ENCODE data around the gene ARFIP1. TPM values are rescaled to one million over a fixed set of nuclear protein-coding genes. Genes with fewer than 3 reads are reported as not detected.

The ARFIP1 gene
- total and polyA plus RNA-seq, 2 donors (not counting 1 experiment from before 2014, with no cell fraction given): 11.1 to 23.5 TPM

DNA sequence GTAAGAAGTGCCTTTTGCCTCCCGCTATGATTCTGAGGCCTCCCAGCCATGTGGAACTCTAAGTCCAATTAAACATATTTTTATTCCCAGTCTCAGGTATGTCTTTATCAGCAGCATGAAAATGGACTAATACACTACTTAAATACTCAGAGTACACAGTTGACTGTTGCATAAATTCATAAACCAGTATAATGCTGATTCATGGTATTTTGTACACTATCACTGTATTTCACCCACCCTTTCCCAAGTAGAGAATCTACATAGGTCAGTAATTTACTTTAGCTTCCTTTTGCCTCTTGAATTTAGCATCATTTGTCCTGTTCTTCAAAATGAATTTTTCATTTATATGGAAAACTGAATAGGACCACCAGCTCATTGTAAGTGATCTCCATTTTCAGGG is 98.1 kb downstream of the ARFIP1 start:
- H3K27ac ChIP-seq (ENCODE audit: low read length in 2 of 2): no peak overlapping the region
- DNase-seq: no peak
- no peaks in the 10 kb centered on the region for H3K27me3 Mint-ChIP-seq
- H3K4me1 Mint-ChIP-seq: no peaks in the 10 kb centered on the region
- no peak overlapping the region for H3K9ac ChIP-seq (ENCODE audit: low read length)
- no peak overlapping the region for H3K4me2 ChIP-seq (replicated peaks; ENCODE audit: low read depth, low read length, poor library complexity, severe bottlenecking)
- no peaks in the 10 kb centered on the region for H4K20me1 ChIP-seq (ENCODE audit: control insufficient read depth, insufficient read depth, low read length, poor library complexity, severe bottlenecking)
- no peak overlapping the region for H3K4me3 ChIP-seq (ENCODE audit: control extremely low read depth in 1 of 5, extremely low read depth in 1 of 5, insufficient read depth in 1 of 5, low read depth in 2 of 5, low read length in 4 of 5)
- H3K27me3 ChIP-seq (replicated peaks in 1 of 4; ENCODE audit: control extremely low read depth in 1 of 4, control insufficient read depth in 3 of 4, insufficient read depth in 4 of 4, low read length in 3 of 4): no peaks in the 10 kb centered on the region
- H3K79me2 ChIP-seq (ENCODE audit: control insufficient read depth, insufficient read depth, low read length): no peaks in the 10 kb centered on the region
- no peak for ATAC-seq (ENCODE audit: low read depth)
- peaks cover 3% of the 10 kb centered on the region for H3K9me3 Mint-ChIP-seq (ENCODE audit: insufficient read depth)
- peaks cover 6 to 26% of the 10 kb centered on the region in 2 experiments for H3K36me3 ChIP-seq (replicated peaks in 1 of 2; ENCODE audit: control extremely low read depth in 1 of 2, control insufficient read depth in 1 of 2, extremely low read depth in 1 of 2, insufficient read depth in 2 of 2, low read length in 1 of 2)
- H3K27ac Mint-ChIP-seq: no peak overlapping the region
- no peak overlapping the region for H2AFZ ChIP-seq (ENCODE audit: insufficient read depth, low read depth, low read length, poor library complexity, severe bottlenecking)
- ChIA-PET CTCF (no interaction called here), POLR2A (no interaction called here)
- no peak for TF ChIP-seq EZH2 (IDR thresholded peaks at IDR 0.05; ENCODE audit: borderline replicate concordance, insufficient read depth, low read depth, low read length, poor library complexity, severe bottlenecking)
- TF ChIP-seq, protein P1, sequence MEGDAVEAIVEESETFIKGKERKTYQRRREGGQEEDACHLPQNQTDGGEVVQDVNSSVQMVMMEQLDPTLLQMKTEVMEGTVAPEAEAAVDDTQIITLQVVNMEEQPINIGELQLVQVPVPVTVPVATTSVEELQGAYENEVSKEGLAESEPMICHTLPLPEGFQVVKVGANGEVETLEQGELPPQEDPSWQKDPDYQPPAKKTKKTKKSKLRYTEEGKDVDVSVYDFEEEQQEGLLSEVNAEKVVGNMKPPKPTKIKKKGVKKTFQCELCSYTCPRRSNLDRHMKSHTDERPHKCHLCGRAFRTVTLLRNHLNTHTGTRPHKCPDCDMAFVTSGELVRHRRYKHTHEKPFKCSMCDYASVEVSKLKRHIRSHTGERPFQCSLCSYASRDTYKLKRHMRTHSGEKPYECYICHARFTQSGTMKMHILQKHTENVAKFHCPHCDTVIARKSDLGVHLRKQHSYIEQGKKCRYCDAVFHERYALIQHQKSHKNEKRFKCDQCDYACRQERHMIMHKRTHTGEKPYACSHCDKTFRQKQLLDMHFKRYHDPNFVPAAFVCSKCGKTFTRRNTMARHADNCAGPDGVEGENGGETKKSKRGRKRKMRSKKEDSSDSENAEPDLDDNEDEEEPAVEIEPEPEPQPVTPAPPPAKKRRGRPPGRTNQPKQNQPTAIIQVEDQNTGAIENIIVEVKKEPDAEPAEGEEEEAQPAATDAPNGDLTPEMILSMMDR (IDR thresholded peaks at IDR 0.05): no peak
- H3K9me3 ChIP-seq (ENCODE audit: control extremely low read depth in 1 of 3, control insufficient read depth in 2 of 3, insufficient read depth in 1 of 3, low read length in 2 of 3): peaks cover 0 to 8% (median 3%) of the 10 kb centered on the region in 3 donors
- 100% methylated on average over 1 of the region's 1 CpG for WGBS (ENCODE audit: insufficient coverage)
- intact Hi-C loops (cut with micrococcal nuclease): no loop called here
- no peaks in the 10 kb centered on the region for H3K4me1 ChIP-seq (ENCODE audit: control insufficient read depth in 2 of 2, insufficient read depth in 2 of 2, low read length in 2 of 2)
- H3K4me3 Mint-ChIP-seq: no peak overlapping the region

DNA sequence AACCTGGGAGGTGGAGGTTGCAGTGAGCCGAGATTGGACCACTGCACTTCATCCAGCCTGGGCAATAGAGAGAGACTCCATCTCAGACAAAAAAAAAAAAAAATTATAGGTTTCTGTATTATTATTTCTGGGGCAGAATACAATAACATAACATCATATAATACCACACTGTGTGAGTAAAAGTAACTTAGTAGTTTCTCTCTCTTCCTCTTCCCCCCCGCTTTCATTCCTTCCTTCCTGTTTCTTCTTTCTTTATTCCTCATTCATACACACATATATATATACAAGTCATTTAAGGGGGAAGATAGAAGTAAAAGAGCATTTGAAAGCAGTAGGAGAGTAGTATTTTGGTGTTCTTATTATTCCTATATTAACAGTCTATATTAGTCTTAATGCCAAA is 100.5 kb downstream of the ARFIP1 start:
- Histone ChIP-seq H4K20me1 (ENCODE audit: control insufficient read depth, insufficient read depth, low read length, poor library complexity, severe bottlenecking) (no peaks in the 10 kb centered on the region), H3K36me3 (replicated peaks in 1 of 2; ENCODE audit: control extremely low read depth in 1 of 2, control insufficient read depth in 1 of 2, extremely low read depth in 1 of 2, insufficient read depth in 2 of 2, low read length in 1 of 2) (peaks cover 6 to 22% of the 10 kb centered on the region in 2 experiments), H3K4me3 (ENCODE audit: control extremely low read depth in 1 of 5, extremely low read depth in 1 of 5, insufficient read depth in 1 of 5, low read depth in 2 of 5, low read length in 4 of 5) (no peak overlapping the region), H3K9ac (ENCODE audit: low read length) (no peak overlapping the region), H3K79me2 (ENCODE audit: control insufficient read depth, insufficient read depth, low read length) (no peaks in the 10 kb centered on the region), H3K4me2 (replicated peaks; ENCODE audit: low read depth, low read length, poor library complexity, severe bottlenecking) (no peak overlapping the region), H3K4me1 (ENCODE audit: control insufficient read depth in 2 of 2, insufficient read depth in 2 of 2, low read length in 2 of 2) (no peaks in the 10 kb centered on the region), H2AFZ (ENCODE audit: insufficient read depth, low read depth, low read length, poor library complexity, severe bottlenecking) (no peak overlapping the region), H3K27ac (ENCODE audit: low read length in 2 of 2) (no peak overlapping the region), H3K27me3 (replicated peaks in 1 of 4; ENCODE audit: control extremely low read depth in 1 of 4, control insufficient read depth in 3 of 4, insufficient read depth in 4 of 4, low read length in 3 of 4) (no peaks in the 10 kb centered on the region), H3K9me3 (ENCODE audit: control extremely low read depth in 1 of 3, control insufficient read depth in 2 of 3, insufficient read depth in 1 of 3, low read length in 2 of 3) (peaks cover 0 to 8% (median 3%) of the 10 kb centered on the region in 3 donors)
- Mint-ChIP-seq H3K27ac (no peak overlapping the region), H3K27me3 (no peaks in the 10 kb centered on the region), H3K4me3 (no peak overlapping the region), H3K4me1 (no peaks in the 10 kb centered on the region), H3K9me3 (ENCODE audit: insufficient read depth) (peaks cover 3% of the 10 kb centered on the region)
- TF ChIP-seq EZH2 (IDR thresholded peaks at IDR 0.05; ENCODE audit: borderline replicate concordance, insufficient read depth, low read depth, low read length, poor library complexity, severe bottlenecking): no peak
- TF ChIP-seq, protein P1 (IDR thresholded peaks at IDR 0.05): no peak
- intact Hi-C loops (cut with micrococcal nuclease): no loop called here
- ChIA-PET POLR2A (no interaction called here), CTCF (no interaction called here)
- DNase-seq (no peak), ATAC-seq (ENCODE audit: low read depth) (no peak)
- no CpG with 5 or more reads among the region's 2 CpGs for WGBS (ENCODE audit: insufficient coverage)
